Measurements from ENCODE around the gene ZNF341. TPM values are rescaled to one million over a fixed set of nuclear protein-coding genes. Genes with fewer than 3 reads are reported as not detected.

Gene ZNF341
- total and polyA plus RNA-seq, 2 of the 8 experiments (the other 6 are each of a cell fraction or from before 2014, with no cell fraction given): 5.8 to 6.4 TPM

DNA sequence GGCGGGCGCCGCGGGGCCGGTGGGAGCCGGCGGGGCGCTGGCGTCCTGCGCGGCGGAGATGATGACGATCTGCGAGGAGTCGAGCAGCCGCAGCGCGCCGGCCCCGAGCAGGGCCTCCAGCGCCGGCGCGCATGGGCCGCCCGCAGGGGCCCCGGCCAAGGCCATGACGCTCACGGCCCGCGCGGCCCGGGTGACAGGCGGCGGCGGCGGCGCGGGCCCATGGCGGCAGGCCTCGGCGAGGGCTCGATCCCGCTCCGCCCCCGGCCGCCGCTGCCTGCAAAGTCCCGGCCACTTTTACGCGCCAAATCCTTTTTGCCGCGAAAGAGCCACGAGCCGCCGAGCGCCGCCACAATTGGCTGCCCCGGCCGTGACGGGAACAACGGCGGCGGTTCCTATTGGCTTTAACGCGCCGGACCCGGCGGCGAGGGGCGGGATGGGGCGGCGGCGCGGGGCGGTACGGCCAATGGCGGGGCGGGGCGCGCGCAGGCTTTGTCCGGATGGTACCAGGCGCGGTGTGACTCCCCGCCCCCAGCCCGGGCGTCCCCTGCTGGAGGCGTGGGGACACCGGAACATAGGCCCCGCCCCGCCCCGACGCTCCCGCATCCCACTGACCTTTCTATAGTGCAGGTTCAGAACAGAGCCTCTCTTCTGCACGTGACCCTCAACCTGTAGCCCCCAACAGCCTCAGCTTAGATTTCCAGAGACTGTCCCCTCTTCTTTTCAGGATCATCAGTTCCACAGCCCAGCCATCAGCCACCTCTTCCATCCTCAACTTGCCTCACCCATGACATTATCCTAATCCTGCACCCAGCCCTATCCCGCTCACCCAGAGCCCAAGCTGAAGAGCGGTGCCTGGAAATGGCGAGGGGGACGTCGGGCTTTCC lies 45.5 kb upstream of the ZNF341 start, which contains the start of gene E2F1:
TSS of gene E2F1 (minus strand) at position 286 of the 884 bp plus-strand sequence. CDS start at position 165, 121 bp downstream.
- Histone ChIP-seq H3K4me3 (ENCODE audit: extremely low read depth in 1 of 4, insufficient read depth in 2 of 4, low read depth in 3 of 4, low read length in 4 of 4) (peak within 1 kb of the TSS; percentile 86 to 97 (median 94)), H2BK20ac (ENCODE audit: low read length) (no peak within 1 kb of the TSS), H3K9me3 (ENCODE audit: insufficient read depth in 2 of 2, low read depth in 1 of 2, low read length in 1 of 2) (no peaks in the 10 kb centered on the region), H3K23me2 (ENCODE audit: low read depth, low read length) (peaks cover 9% of the 10 kb centered on the region), H4K5ac (ENCODE audit: insufficient read length, low read depth, low read length) (no peak within 1 kb of the TSS), H3K79me1 (ENCODE audit: low read depth, low read length) (peaks cover 19% of the 10 kb centered on the region), H2BK5ac (ENCODE audit: low read depth, low read length) (peak within 1 kb of the TSS; percentile 55; the same call in 1 of the 2 replicates), H4K20me1 (replicated peaks in 1 of 2; ENCODE audit: control insufficient read depth in 1 of 2, insufficient read depth in 2 of 2, low read length in 2 of 2) (peaks cover 11 to 24% of the 10 kb centered on the region in 2 experiments), H3K27ac (ENCODE audit: low read depth, low read length) (peak within 1 kb of the TSS; percentile 64), H3K4ac (replicated peaks; ENCODE audit: insufficient read length, low read depth, low read length) (peak within 1 kb of the TSS; percentile 55), H3K27me3 (replicated peaks in 1 of 4; ENCODE audit: control insufficient read depth in 3 of 4, extremely low read depth in 1 of 4, insufficient read depth in 3 of 4, low read length in 3 of 4) (peaks cover 0 to 9% (median 2%) of the 10 kb centered on the region in 4 experiments; a peak in 4 of 7 replicates), H2BK15ac (ENCODE audit: low read length) (peak within 1 kb of the TSS; percentile 75; the same call in 1 of the 2 replicates), H3K23ac (ENCODE audit: insufficient read length) (no peak within 1 kb of the TSS), H3K14ac (ENCODE audit: insufficient read length) (no peak within 1 kb of the TSS), H3K9ac (replicated peaks in 1 of 4; ENCODE audit: extremely low read depth in 1 of 4, low read depth in 3 of 4, low read length in 3 of 4) (peak within 1 kb of the TSS; percentile 81 to 100 (median 86)), H2AFZ (ENCODE audit: low read length) (peak within 1 kb of the TSS; percentile 95), H3K4me1 (replicated peaks in 1 of 4; ENCODE audit: control insufficient read depth in 3 of 4, insufficient read depth in 4 of 4, low read length in 3 of 4) (peaks cover 4 to 25% (median 15%) of the 10 kb centered on the region in 4 experiments), H3K18ac (ENCODE audit: extremely low read depth, low read length) (no peak within 1 kb of the TSS; the same call in 1 of the 2 replicates), H2BK12ac (ENCODE audit: low read depth, low read length) (peak within 1 kb of the TSS; percentile 22; the same call in 1 of the 2 replicates), H3K56ac (replicated peaks; ENCODE audit: insufficient read length, low read depth, low read length) (peak within 1 kb of the TSS; percentile 51), H3K4me2 (ENCODE audit: insufficient read depth in 1 of 2, low read depth in 2 of 2, low read length in 2 of 2) (peak within 1 kb of the TSS; percentile 90 to 91), H4K8ac (ENCODE audit: extremely low read depth, insufficient read depth, low read length) (peak within 1 kb of the TSS; percentile 91; the same call in 1 of the 2 replicates), H3K36me3 (ENCODE audit: control insufficient read depth in 2 of 4, insufficient read depth in 4 of 4, low read length in 3 of 4) (peaks cover 0 to 4% (median 0%) of the 10 kb centered on the region in 4 experiments; a peak in 1 of 8 replicates), H4K91ac (replicated peaks; ENCODE audit: insufficient read length, low read length) (peak within 1 kb of the TSS; percentile 44), H3K79me2 (ENCODE audit: control insufficient read depth in 1 of 2, insufficient read depth in 2 of 2, low read length in 2 of 2) (peaks cover 0 to 42% of the 10 kb centered on the region in 2 experiments; a peak in 3 of 4 replicates), H2BK120ac (replicated peaks; ENCODE audit: low read depth, low read length) (no peak within 1 kb of the TSS), H2AK5ac (ENCODE audit: low read depth, low read length) (peak within 1 kb of the TSS; percentile 54; the same call in 1 of the 2 replicates)
- ChIA-PET POLR2A (ENCODE audit: partially characterized antibody) (interaction anchor here (0.7 to 14.0 kb wide), 15 partner anchors 8 to 46 kb away, joined by 3 to 245 read pairs (median 5); partner anchors contain the start of genes ACTL10, C20orf144, NECAB3 and PXMP4), CTCF (ENCODE audit: partially characterized antibody) (interaction anchor here (0.6 to 2.7 kb wide), 4 partner anchors 13 to 248 kb away, joined by 4 to 17 read pairs (median 5); partner anchors contain the start of gene ACTL10)
- 7% methylated on average over 31 of the region's 101 CpGs; no CpG with 5 or more reads in 1 of the 2 experiments for WGBS, 2 experiments (ENCODE audit: extremely low coverage in 1 of 2, insufficient coverage in 1 of 2, insufficient read length in 1 of 2, insufficient replicate concordance in 2 of 2, low coverage in 1 of 2, low lambda C conversion rate in 2 of 2, missing lambda C conversion rate in 1 of 2)
- no peak for FAIRE-seq
- peak in 1 of 2 experiments; percentile 97 for DNase-seq (ENCODE audit: low read depth in 1 of 2, low spot score in 2 of 2)
- TF ChIP-seq PHF8 (conservative IDR thresholded peaks at IDR 0.05; ENCODE audit: low read depth, low read length): peak; percentile 48; the same call in 1 of the 2 replicates
- TF ChIP-seq CTBP2 (IDR thresholded peaks at IDR 0.05; ENCODE audit: borderline replicate concordance, insufficient read depth, insufficient read length, low read length): no peak
- TF ChIP-seq RBBP5 (IDR thresholded peaks at IDR 0.05; ENCODE audit: borderline replicate concordance, low read depth, low read length): no peak
- TF ChIP-seq NANOG (IDR thresholded peaks at IDR 0.05; ENCODE audit: insufficient read depth, low read depth, low read length, poor library complexity, severe bottlenecking): no peak
- no peak for TF ChIP-seq EZH2 (IDR thresholded peaks at IDR 0.05; ENCODE audit: low read depth, low read length, severe bottlenecking)
- TF ChIP-seq, protein P1, sequence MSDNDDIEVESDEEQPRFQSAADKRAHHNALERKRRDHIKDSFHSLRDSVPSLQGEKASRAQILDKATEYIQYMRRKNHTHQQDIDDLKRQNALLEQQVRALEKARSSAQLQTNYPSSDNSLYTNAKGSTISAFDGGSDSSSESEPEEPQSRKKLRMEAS (IDR thresholded peaks at IDR 0.05): peak; percentile 87
- TF ChIP-seq HDAC6 (IDR thresholded peaks at IDR 0.05; ENCODE audit: low read depth, low read length): no peak
- TF ChIP-seq GABPA (IDR thresholded peaks at IDR 0.05; ENCODE audit: borderline replicate concordance, insufficient read depth, low read length): no peak
- peak; percentile 58; the same call in 1 of the 2 replicates for TF ChIP-seq CREB1 (IDR thresholded peaks at IDR 0.05)

All from H1 (cell line).